Uterus (tissue), 4 donors: ENCODE data around the gene GPLD1. TPM values are rescaled to one million over a fixed set of nuclear protein-coding genes. Genes with fewer than 3 reads are reported as not detected.

Experiments
- DNase-seq, 2 donors: peaks; one replicate each; pipeline ENCODE4 v3.0.0-alpha.2; 2019 to 2020
- H3K27ac ChIP-seq, 2 donors: fragments of 200-600 bp; sonication (generic); 1 replicate in 1 of 2; 2 replicates in 1 of 2; pipeline ENCODE4 v1.5.1; 2016 to 2018
- H3K27me3 ChIP-seq, 2 donors: fragments of 200-600 bp; sonication (generic); one replicate each; pipeline ENCODE4 v1.5.1; 2018 to 2019; ENCODE audit warnings: control low read depth in 1 of 2
- H3K36me3 ChIP-seq, 2 donors: fragments of 200-600 bp; sonication (generic); one replicate each; pipeline ENCODE4 v1.5.1; 2019; ENCODE audit warnings: control low read depth in 1 of 2
- H3K4me1 ChIP-seq, 2 donors: fragments of 200-600 bp; sonication (generic); one replicate each; pipeline ENCODE4 v1.5.1; 2018 to 2019; ENCODE audit warnings: control low read depth in 1 of 2
- H3K4me3 ChIP-seq, 2 donors: fragments of 200-600 bp; sonication (generic); 1 replicate in 1 of 2; 2 replicates in 1 of 2; pipeline ENCODE4 v1.5.1; 2018 to 2019; ENCODE audit warnings: mild to moderate bottlenecking in 1 of 2
- H3K9me3 ChIP-seq, 2 donors: fragments of 200-600 bp; sonication (generic); one replicate each; pipeline ENCODE4 v1.5.1; 2019; ENCODE audit warnings: control low read depth in 1 of 2
- CTCF ChIP-seq, 4 experiments: fragments of 200-600 bp in 2 of 4; fragments of 450-650 bp in 2 of 4; sonication (generic) in 2 of 4; IDR thresholded peaks; one replicate each; pipeline ENCODE4 v1.5.1; 2016 to 2019; ENCODE audit warnings: antibody characterized with exemption in 4 of 4, mild to moderate bottlenecking in 2 of 4, moderate library complexity in 1 of 4
- POLR2A ChIP-seq, 2 donors: fragments of 450-650 bp; IDR thresholded peaks; one replicate each; pipeline ENCODE4 v1.6.1; 2016; ENCODE audit warnings: antibody characterized with exemption in 2 of 2, mild to moderate bottlenecking in 1 of 2, moderate library complexity in 1 of 2
- intact Hi-C: fragments of 100-400 bp; cut with DNase I; formaldehyde crosslinking; loops from one replicate; pipeline ENCODE4 v1.15.1; 2023; ENCODE audit warnings: low total_unique reads
- total RNA-seq, 4 donors: library from RNA; depleted of rRNA in 3 of 4; stranded (reverse); fragments of >200 nt in 3 of 4; gene quantifications; one replicate each; pipeline versions ENCODE4 v1.1.0 to v1.2.4, GENCODE V29; 2014 to 2023
- donor health status: DM: yes; HTN: yes; CAD: no.

GPLD1 gene
- total RNA-seq, 4 donors from 2014 or later: under 0.01 to 6.5 (median 3.7) TPM

- Histone ChIP-seq H3K36me3 (no peaks in the 10 kb centered on the region), H3K4me3 (no peak overlapping the region), H3K4me1 (no peaks in the 10 kb centered on the region), H3K9me3 (no peaks in the 10 kb centered on the region), H3K27ac (no peak overlapping the region), H3K27me3 (no peaks in the 10 kb centered on the region)
- DNase-seq: no peak
- TF ChIP-seq POLR2A (IDR thresholded peaks at IDR 0.05): no peak
- no peak for TF ChIP-seq CTCF (IDR thresholded peaks at IDR 0.05)
- intact Hi-C loops: no loop called here
These were observed 59.3 kb downstream of the GPLD1 start for GRCh38 chr6:24430086-24430485.

GRCh38 chr6:24429146-24429545, 60.2 kb downstream of the GPLD1 start:
- TF ChIP-seq CTCF (IDR thresholded peaks at IDR 0.05) (no peak), POLR2A (IDR thresholded peaks at IDR 0.05) (no peak)
- H3K9me3 ChIP-seq: no peaks in the 10 kb centered on the region
- intact Hi-C loops: no loop called here
- H3K4me3 ChIP-seq: no peak overlapping the region
- H3K27ac ChIP-seq: no peak overlapping the region
- no peaks in the 10 kb centered on the region for H3K4me1 ChIP-seq
- DNase-seq: no peak
- H3K27me3 ChIP-seq: no peaks in the 10 kb centered on the region
- H3K36me3 ChIP-seq: no peaks in the 10 kb centered on the region

GRCh38 chr6:24428615-24429014, 60.8 kb downstream of the GPLD1 start:
- Histone ChIP-seq H3K27ac (no peak overlapping the region), H3K4me1 (no peaks in the 10 kb centered on the region), H3K9me3 (no peaks in the 10 kb centered on the region), H3K4me3 (no peak overlapping the region), H3K27me3 (no peaks in the 10 kb centered on the region), H3K36me3 (peaks cover 0 to 2% of the 10 kb centered on the region in 2 donors)
- TF ChIP-seq POLR2A (IDR thresholded peaks at IDR 0.05) (no peak), CTCF (IDR thresholded peaks at IDR 0.05) (no peak)
- no peak for DNase-seq
- intact Hi-C loops: no loop called here

- no peaks in the 10 kb centered on the region for H3K9me3 ChIP-seq
- no peaks in the 10 kb centered on the region for H3K27me3 ChIP-seq
- H3K36me3 ChIP-seq: peaks cover 0 to 2% of the 10 kb centered on the region in 2 donors
- no peak overlapping the region for H3K27ac ChIP-seq
- H3K4me3 ChIP-seq: no peak overlapping the region
- DNase-seq: no peak
- intact Hi-C loops: no loop called here
- H3K4me1 ChIP-seq: no peaks in the 10 kb centered on the region
- TF ChIP-seq CTCF (IDR thresholded peaks at IDR 0.05): no peak
- no peak for TF ChIP-seq POLR2A (IDR thresholded peaks at IDR 0.05)
These were observed 62.5 kb downstream of the GPLD1 start for GRCh38 chr6:24426729-24427446.

GRCh38 chr6:24425091-24425490, 64.3 kb downstream of the GPLD1 start:
- Histone ChIP-seq H3K36me3 (peaks cover 0 to 2% of the 10 kb centered on the region in 2 donors), H3K4me3 (no peak overlapping the region), H3K27ac (no peak overlapping the region), H3K9me3 (no peaks in the 10 kb centered on the region), H3K27me3 (no peaks in the 10 kb centered on the region), H3K4me1 (no peaks in the 10 kb centered on the region)
- no peak for TF ChIP-seq POLR2A (IDR thresholded peaks at IDR 0.05)
- TF ChIP-seq CTCF (IDR thresholded peaks at IDR 0.05): no peak
- DNase-seq: no peak
- intact Hi-C loops: no loop called here
